K562 (cell line): Measurements from ENCODE around the gene PATL1. TPM values are rescaled to one million over a fixed set of nuclear protein-coding genes. Genes with fewer than 3 reads are reported as not detected.
A peak's percentile ranks its signal among the peaks of the same experiment; 100 is the strongest.

Experiments
- CREB5 ChIP-seq: fragments of 250-450 bp; sonication (Bioruptor Pico); IDR thresholded peaks from 2 replicates; pipeline ENCODE4 v1.5.0; 2020; ENCODE audit warnings: mild to moderate bottlenecking
- FIP1L1 ChIP-seq: fragments of 200-400 bp; formaldehyde crosslinking; IDR thresholded peaks from 2 replicates; pipeline ENCODE4 v1.6.1; 2018; ENCODE audit warnings: mild to moderate bottlenecking, low read depth, low read length; ENCODE audit not compliant: poor library complexity, severe bottlenecking
- KDM4B ChIP-seq, 2 experiments: fragments of 450-650 bp in 1 of 2; sonication (generic) in 1 of 2; IDR thresholded peaks; 2 replicates each; pipeline ENCODE4 v1.6.1; 2016 to 2017; ENCODE audit warnings: borderline replicate concordance in 2 of 2, antibody characterized with exemption in 1 of 2, low read depth in 1 of 2, mild to moderate bottlenecking in 1 of 2
- PATZ1 ChIP-seq: fragments of 250-450 bp; sonication (Bioruptor Pico); IDR thresholded peaks from 2 replicates; pipeline ENCODE4 v1.5.0; 2020; ENCODE audit warnings: mild to moderate bottlenecking, borderline replicate concordance
- PHB ChIP-seq: fragments of 250-450 bp; sonication (Bioruptor Pico); IDR thresholded peaks from 2 replicates; pipeline ENCODE4 v1.5.0; 2021
- POLR2AphosphoS2 ChIP-seq: IDR thresholded peaks from 2 replicates; pipeline ENCODE4 v1.6.1; 2012; ENCODE audit warnings: low read length, improper control_type of control experiment
- PTTG1 ChIP-seq: fragments of 450-650 bp; IDR thresholded peaks from 2 replicates; pipeline ENCODE4 v1.6.1; 2016; ENCODE audit warnings: low read depth, mild to moderate bottlenecking, missing genetic modification characterization, missing compliant biosample characterization
- RBM15 ChIP-seq: fragments of 200-400 bp; formaldehyde crosslinking; IDR thresholded peaks from 2 replicates; pipeline ENCODE4 v1.6.1; 2018; ENCODE audit warnings: mild to moderate bottlenecking, low read length, moderate library complexity; ENCODE audit not compliant: insufficient read depth
- SMARCA4 ChIP-seq: fragments of 450-650 bp; IDR thresholded peaks from 2 replicates; pipeline ENCODE4 v1.6.1; 2016
- SREBF1 ChIP-seq: fragments of 150-350 bp; IDR thresholded peaks from 2 replicates; pipeline ENCODE4 v1.6.1; 2014; ENCODE audit warnings: antibody characterized with exemption, low read depth, low read length, borderline replicate concordance
- ZKSCAN8 ChIP-seq: fragments of 200-800 bp; sonication (Bioruptor generic); IDR thresholded peaks from 2 replicates; pipeline ENCODE4 v1.6.1; 2016; ENCODE audit warnings: missing genetic modification characterization, missing compliant biosample characterization
- ZNF263 ChIP-seq: sonication (generic); formaldehyde crosslinking; IDR thresholded peaks from 2 replicates; pipeline ENCODE4 v1.8.0; 2022; ENCODE audit warnings: mild to moderate bottlenecking, missing genetic modification reagents, borderline replicate concordance
- ZNF707 ChIP-seq: fragments of 250-450 bp; sonication (Bioruptor Pico); conservative IDR thresholded peaks from 2 replicates; pipeline ENCODE4 v1.8.0; 2022; ENCODE audit warnings: inconsistent platforms, mild to moderate bottlenecking, moderate library complexity
- polyA plus RNA-seq, 8 experiments: library from polyadenylated mRNA; depleted of rRNA in 4 of 8; stranded (reverse) in 5 of 8; unstranded in 3 of 8; fragments of >200 nt; fragmentation: Nextera tagmentation in 2 of 8; fragmentation: Illumina TruSeq in 1 of 8; extraction: Ambion mirVana in 2 of 8; extraction: Trizol in 1 of 8; gene quantifications; 2 replicates each; pipeline versions ENCODE4 v1.2.1 to v1.2.3, GENCODE V29; 2011 to 2014; ENCODE audit warnings: inconsistent platforms in 1 of 8, missing spikeins in 1 of 8
- total RNA-seq, 7 experiments: library from RNA; depleted of rRNA in 6 of 7; stranded (reverse); fragments of >200 nt in 6 of 7; fragmentation: Illumina TruSeq in 2 of 7; extraction: Trizol in 2 of 7; gene quantifications; 2 replicates each; pipeline versions ENCODE4 v1.2.1 to v1.2.3, GENCODE V29; 2011 to 2021; ENCODE audit warnings: low replicate concordance in 1 of 7
- TF ChIP-seq, protein P1 (sequence below): sonication (generic); formaldehyde crosslinking; IDR thresholded peaks from 2 replicates; pipeline ENCODE4 v1.8.1; 2023; ENCODE audit warnings: mild to moderate bottlenecking, missing genetic modification reagents
- TF ChIP-seq, protein P2 (sequence below): fragments of 450-650 bp; IDR thresholded peaks from 2 replicates; pipeline ENCODE4 v1.7.1; 2018; ENCODE audit warnings: mild to moderate bottlenecking, low read depth; ENCODE audit not compliant: partially characterized antibody
- TF ChIP-seq, protein P3 (sequence below): fragments of 250-450 bp; sonication (Bioruptor Pico); IDR thresholded peaks from 2 replicates; pipeline ENCODE4 v1.5.0; 2021; ENCODE audit warnings: mild to moderate bottlenecking, borderline replicate concordance

Gene PATL1
- total and polyA plus RNA-seq, 9 of the 15 experiments (the other 6 are each of a cell fraction or from before 2014, with no cell fraction given) = 3.2 to 48.0 (median 16.4) TPM

DNA sequence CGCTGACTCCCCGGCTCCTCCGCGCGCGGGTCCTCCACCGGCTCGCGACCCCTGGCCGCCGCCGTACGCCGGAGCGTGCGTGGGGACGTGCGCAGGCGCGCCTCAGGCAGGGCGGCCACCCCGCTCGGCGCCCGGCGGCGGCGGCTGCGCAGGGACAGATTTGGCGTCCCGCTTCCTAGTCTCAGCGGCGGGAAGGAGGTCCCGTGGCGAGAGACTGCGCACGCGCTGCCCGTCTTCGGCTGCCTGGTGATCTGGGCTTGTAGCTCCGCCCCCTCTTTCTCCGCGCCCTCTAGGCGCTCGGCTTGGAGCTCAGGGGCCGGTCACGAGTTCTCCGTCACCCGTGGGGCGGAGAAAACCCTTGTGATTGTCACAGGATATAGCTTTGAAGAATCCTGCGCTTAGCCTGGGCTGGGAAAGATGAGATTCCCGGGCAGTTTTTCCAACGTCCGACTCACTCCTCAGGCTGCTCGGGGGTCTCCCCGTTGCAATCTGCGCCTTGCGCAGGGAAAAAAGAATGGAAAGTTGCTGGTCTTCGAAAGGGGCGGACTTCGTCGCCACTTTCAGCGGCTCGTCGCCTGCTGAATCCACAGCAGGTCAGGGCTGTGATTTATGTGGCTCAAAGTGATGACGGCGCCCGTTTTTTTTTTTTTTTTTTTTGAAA, at the start of gene PATL1 (continued):
- no peak for TF ChIP-seq POLR2AphosphoS2
- TF ChIP-seq RBM15 = no peak
- TF ChIP-seq PATZ1 = no peak
- TF ChIP-seq PHB = no peak
- TF ChIP-seq SREBF1 = no peak
- peak; percentile 27 for TF ChIP-seq FIP1L1
- TF ChIP-seq ZNF263 (CRISPR knock-in tag) = no peak
- TF ChIP-seq PTTG1 (tag) = no peak
- 0 out of 2 replicates have a peak, but pooled peaks have one; percentile 24 for TF ChIP-seq ZNF707 (CRISPR knock-in tag)
- TF ChIP-seq, protein P1, sequence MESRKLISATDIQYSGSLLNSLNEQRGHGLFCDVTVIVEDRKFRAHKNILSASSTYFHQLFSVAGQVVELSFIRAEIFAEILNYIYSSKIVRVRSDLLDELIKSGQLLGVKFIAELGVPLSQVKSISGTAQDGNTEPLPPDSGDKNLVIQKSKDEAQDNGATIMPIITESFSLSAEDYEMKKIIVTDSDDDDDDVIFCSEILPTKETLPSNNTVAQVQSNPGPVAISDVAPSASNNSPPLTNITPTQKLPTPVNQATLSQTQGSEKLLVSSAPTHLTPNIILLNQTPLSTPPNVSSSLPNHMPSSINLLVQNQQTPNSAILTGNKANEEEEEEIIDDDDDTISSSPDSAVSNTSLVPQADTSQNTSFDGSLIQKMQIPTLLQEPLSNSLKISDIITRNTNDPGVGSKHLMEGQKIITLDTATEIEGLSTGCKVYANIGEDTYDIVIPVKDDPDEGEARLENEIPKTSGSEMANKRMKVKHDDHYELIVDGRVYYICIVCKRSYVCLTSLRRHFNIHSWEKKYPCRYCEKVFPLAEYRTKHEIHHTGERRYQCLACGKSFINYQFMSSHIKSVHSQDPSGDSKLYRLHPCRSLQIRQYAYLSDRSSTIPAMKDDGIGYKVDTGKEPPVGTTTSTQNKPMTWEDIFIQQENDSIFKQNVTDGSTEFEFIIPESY (CRISPR knock-in tag) = peak; percentile 36; the same call in 1 of the 2 replicates
- TF ChIP-seq, protein P2, sequence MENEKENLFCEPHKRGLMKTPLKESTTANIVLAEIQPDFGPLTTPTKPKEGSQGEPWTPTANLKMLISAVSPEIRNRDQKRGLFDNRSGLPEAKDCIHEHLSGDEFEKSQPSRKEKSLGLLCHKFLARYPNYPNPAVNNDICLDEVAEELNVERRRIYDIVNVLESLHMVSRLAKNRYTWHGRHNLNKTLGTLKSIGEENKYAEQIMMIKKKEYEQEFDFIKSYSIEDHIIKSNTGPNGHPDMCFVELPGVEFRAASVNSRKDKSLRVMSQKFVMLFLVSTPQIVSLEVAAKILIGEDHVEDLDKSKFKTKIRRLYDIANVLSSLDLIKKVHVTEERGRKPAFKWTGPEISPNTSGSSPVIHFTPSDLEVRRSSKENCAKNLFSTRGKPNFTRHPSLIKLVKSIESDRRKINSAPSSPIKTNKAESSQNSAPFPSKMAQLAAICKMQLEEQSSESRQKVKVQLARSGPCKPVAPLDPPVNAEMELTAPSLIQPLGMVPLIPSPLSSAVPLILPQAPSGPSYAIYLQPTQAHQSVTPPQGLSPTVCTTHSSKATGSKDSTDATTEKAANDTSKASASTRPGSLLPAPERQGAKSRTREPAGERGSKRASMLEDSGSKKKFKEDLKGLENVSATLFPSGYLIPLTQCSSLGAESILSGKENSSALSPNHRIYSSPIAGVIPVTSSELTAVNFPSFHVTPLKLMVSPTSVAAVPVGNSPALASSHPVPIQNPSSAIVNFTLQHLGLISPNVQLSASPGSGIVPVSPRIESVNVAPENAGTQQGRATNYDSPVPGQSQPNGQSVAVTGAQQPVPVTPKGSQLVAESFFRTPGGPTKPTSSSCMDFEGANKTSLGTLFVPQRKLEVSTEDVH = peak; percentile 29
- no peak for TF ChIP-seq CREB5 (CRISPR knock-in tag)
- TF ChIP-seq, protein P3, sequence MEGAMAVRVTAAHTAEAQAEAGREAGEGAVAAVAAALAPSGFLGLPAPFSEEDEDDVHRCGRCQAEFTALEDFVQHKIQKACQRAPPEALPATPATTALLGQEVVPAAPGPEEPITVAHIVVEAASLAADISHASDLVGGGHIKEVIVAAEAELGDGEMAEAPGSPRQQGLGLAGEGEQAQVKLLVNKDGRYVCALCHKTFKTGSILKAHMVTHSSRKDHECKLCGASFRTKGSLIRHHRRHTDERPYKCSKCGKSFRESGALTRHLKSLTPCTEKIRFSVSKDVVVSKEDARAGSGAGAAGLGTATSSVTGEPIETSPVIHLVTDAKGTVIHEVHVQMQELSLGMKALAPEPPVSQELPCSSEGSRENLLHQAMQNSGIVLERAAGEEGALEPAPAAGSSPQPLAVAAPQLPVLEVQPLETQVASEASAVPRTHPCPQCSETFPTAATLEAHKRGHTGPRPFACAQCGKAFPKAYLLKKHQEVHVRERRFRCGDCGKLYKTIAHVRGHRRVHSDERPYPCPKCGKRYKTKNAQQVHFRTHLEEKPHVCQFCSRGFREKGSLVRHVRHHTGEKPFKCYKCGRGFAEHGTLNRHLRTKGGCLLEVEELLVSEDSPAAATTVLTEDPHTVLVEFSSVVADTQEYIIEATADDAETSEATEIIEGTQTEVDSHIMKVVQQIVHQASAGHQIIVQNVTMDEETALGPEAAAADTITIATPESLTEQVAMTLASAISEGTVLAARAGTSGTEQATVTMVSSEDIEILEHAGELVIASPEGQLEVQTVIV (CRISPR knock-in tag) = no peak
- no peak for TF ChIP-seq KDM4B (IDR thresholded peaks at IDR 0.05; ENCODE audit: borderline replicate concordance in 2 of 2, low read depth in 1 of 2)
- 0 out of 2 replicates have a peak, but pooled peaks have one; percentile 20 for TF ChIP-seq SMARCA4
- TF ChIP-seq ZKSCAN8 (CRISPR knock-in tag) = no peak
